GM12865 (cell line): ENCODE results near the gene CCM2L.
A peak's percentile ranks its signal among the peaks of the same experiment; 100 is the strongest.

ENCODE experiments used
- DNase-seq: peaks from one replicate; pipeline ENCODE4 v3.0.0; 2010; ENCODE audit warnings: low read depth
- H3K4me3 ChIP-seq: 2 replicates; pipeline ENCODE4 v1.5.1; 2011; ENCODE audit warnings: mild to moderate bottlenecking, low read depth, low read length, control low read depth
- TF ChIP-seq, protein P1 (sequence below): IDR thresholded peaks from 2 replicates; pipeline ENCODE4 v1.5.1; 2011; ENCODE audit warnings: low read length, control low read depth, low read depth, inconsistent platforms; ENCODE audit not compliant: insufficient read depth; ENCODE audit errors: missing control alignments

CCM2L gene

DNA sequence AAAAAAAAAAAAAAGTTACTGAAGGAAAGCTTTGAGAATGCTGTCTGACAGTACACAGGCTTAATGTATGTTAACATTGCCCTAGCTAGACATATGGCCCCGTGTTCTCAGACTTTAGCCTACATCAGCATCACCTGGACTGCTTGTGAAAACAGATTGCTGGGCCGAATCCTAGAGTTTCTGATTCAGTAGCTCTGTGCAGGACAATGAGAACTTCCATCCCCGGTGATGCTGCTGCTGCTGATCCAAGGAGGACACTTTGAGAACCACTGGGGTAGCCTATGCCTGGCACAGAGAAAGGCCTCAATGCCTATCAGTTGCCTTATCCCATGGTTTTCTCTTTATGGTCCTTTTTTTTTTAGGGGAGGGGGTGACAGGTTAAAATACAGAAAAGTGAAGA lies 43.4 kb downstream of the CCM2L start:
- TF ChIP-seq, protein P1, sequence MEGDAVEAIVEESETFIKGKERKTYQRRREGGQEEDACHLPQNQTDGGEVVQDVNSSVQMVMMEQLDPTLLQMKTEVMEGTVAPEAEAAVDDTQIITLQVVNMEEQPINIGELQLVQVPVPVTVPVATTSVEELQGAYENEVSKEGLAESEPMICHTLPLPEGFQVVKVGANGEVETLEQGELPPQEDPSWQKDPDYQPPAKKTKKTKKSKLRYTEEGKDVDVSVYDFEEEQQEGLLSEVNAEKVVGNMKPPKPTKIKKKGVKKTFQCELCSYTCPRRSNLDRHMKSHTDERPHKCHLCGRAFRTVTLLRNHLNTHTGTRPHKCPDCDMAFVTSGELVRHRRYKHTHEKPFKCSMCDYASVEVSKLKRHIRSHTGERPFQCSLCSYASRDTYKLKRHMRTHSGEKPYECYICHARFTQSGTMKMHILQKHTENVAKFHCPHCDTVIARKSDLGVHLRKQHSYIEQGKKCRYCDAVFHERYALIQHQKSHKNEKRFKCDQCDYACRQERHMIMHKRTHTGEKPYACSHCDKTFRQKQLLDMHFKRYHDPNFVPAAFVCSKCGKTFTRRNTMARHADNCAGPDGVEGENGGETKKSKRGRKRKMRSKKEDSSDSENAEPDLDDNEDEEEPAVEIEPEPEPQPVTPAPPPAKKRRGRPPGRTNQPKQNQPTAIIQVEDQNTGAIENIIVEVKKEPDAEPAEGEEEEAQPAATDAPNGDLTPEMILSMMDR = no peak
- no peak for DNase-seq
- peak overlapping the region; percentile 18; the same call in 1 of the 2 replicates for H3K4me3 ChIP-seq

DNA sequence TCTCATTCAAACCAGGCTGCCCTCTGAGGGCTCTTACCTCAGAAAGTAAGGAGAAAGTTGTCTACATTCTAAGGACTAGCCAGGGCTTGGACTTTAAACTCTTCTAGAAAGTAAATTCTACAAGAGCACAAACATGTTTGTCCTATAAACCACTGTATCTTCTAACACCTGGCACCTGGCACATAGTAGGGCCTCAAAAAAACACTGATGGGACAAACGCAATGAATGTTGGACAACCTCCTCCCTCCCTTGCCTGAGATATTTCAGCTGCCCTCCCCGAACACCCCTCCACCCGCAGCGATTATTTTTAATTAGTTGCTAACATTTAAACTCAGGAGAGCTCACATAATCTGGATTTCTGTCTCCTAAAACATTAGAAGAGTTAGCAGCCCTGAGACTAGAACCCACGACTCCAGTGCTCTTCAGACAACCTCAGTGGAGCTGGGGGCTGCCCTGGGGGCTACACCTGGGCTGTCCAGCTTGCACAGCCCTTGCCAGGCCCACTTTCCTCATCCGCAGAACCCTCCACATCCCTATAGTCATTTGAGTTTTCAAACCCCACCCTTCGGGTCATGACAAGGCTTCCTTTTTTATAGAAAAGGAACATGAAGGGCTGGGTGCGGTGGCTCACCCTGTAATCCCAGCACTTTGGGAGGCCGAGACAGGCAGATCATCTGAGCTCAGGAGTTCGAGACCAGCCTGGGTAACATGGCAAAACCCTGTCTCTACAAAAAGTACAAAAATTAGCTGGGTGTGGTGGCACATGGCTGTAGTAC lies 46.7 kb downstream of the CCM2L start:
- TF ChIP-seq, protein P1 = no peak
- H3K4me3 ChIP-seq = no peak overlapping the region
- DNase-seq = no peak

DNA sequence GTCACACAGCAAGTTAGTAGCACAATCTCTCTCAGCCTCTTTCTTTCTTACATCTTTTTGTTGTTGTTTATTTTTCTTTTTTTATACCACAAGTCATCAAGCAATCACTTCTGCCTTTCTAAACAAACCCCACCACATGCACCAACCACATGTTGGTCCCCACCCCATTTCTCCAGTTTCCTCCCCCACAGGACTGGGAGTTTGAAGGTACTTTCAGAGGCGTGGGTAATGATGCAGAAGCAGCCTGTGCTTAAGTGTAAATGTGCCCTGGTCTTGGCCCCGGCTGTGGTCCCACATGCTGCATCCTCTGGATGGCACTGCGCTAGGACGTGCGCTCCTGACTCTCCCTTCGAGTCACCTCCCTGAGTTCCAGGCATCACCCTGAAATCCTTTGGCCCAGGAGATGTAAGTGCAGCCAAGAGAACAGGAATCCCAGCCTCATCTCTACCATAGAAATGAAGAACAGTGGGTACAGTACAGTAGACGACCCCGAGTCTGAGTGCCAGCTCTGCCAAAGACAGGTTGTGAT lies 47.5 kb downstream of the CCM2L start:
- TF ChIP-seq, protein P1 = no peak
- no peak overlapping the region for H3K4me3 ChIP-seq
- DNase-seq = no peak

DNA sequence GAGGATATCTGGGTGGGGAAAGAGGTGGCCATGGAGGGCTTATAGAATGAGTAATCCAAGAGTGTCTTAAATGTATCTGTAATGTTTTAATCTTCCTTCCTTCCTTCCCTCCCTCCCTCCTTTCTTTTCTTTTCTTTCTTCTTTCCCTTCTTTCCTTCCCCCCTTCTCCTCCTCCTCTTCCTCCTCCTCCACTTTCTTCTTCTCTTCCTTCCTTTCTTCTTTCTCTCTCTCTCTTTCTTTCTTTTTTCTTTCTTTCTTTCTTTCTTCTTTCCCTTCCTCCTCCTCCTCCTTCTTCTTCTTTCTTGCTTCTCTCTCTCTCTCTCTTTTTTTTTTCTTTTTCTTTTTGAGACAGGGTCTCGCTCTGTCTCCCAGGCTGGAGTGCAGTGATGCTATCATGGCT lies 49.0 kb downstream of the CCM2L start:
- TF ChIP-seq, protein P1 = no peak
- DNase-seq = no peak
- H3K4me3 ChIP-seq = no peak overlapping the region

- no peak overlapping the region for H3K4me3 ChIP-seq
- TF ChIP-seq, protein P1 = no peak
- peak; percentile 75 for DNase-seq
Observed at GRCh38 chr20:32062776-32063170, 52.5 kb downstream of the CCM2L start.

- TF ChIP-seq, protein P1 = no peak
- DNase-seq = no peak
- no peak overlapping the region for H3K4me3 ChIP-seq
Observed at GRCh38 chr20:32063695-32064094, 53.5 kb downstream of the CCM2L start.
